ENCODE data around the gene MTUS2. TPM values are rescaled to one million over a fixed set of nuclear protein-coding genes. Genes with fewer than 3 reads are reported as not detected.

Gene MTUS2
- total RNA-seq, 6 donors from 2014 or later: 0.11 to 1.6 (median 0.20) TPM; not detected in 1

GRCh38 chr13:28991764-28992163 is 171.6 kb downstream of the MTUS2 start:
- ATAC-seq (ENCODE audit: low FRiP score in 2 of 2): no peak
- Histone ChIP-seq H3K9me3 (no peaks in the 10 kb centered on the region), H3K36me3 (no peaks in the 10 kb centered on the region), H3K27me3 (no peaks in the 10 kb centered on the region), H3K27ac (no peak overlapping the region), H3K4me1 (no peaks in the 10 kb centered on the region), H3K4me3 (no peak overlapping the region)
- no peak for DNase-seq
- no peak for TF ChIP-seq EP300 (IDR thresholded peaks at IDR 0.05)
- TF ChIP-seq POLR2A (IDR thresholded peaks at IDR 0.05): no peak
- TF ChIP-seq CTCF (IDR thresholded peaks at IDR 0.05): no peak
- TF ChIP-seq POLR2AphosphoS5 (IDR thresholded peaks at IDR 0.05): no peak

- Histone ChIP-seq H3K27me3 (no peaks in the 10 kb centered on the region), H3K4me1 (no peaks in the 10 kb centered on the region), H3K4me3 (no peak overlapping the region), H3K36me3 (no peaks in the 10 kb centered on the region), H3K9me3 (peaks cover 0 to 7% (median 2%) of the 10 kb centered on the region in 4 donors), H3K27ac (no peak overlapping the region)
- no peak for DNase-seq
- no peak for ATAC-seq (ENCODE audit: low FRiP score in 2 of 2)
- 84 to 97% methylated on average over 3 of the region's 3 CpGs for WGBS, 2 donors
- no peak for TF ChIP-seq POLR2A (IDR thresholded peaks at IDR 0.05)
- TF ChIP-seq POLR2AphosphoS5 (IDR thresholded peaks at IDR 0.05): no peak
- no peak for TF ChIP-seq CTCF (IDR thresholded peaks at IDR 0.05)
- no peak for TF ChIP-seq EP300 (IDR thresholded peaks at IDR 0.05)
Measured at GRCh38 chr13:29000826-29001225, 180.7 kb downstream of the MTUS2 start.

- no peak for DNase-seq
- H3K27ac ChIP-seq: no peak overlapping the region
- H3K4me1 ChIP-seq: no peaks in the 10 kb centered on the region
- TF ChIP-seq CTCF (IDR thresholded peaks at IDR 0.05): no peak
- no peaks in the 10 kb centered on the region for H3K27me3 ChIP-seq
- H3K9me3 ChIP-seq: peaks cover 0 to 5% (median 2%) of the 10 kb centered on the region in 4 donors
- ATAC-seq (ENCODE audit: low FRiP score in 2 of 2): peak in 1 of 2 donors; percentile 55
- WGBS, 2 donors: 58 to 61% methylated on average over 8 of the region's 8 CpGs
- no peaks in the 10 kb centered on the region for H3K36me3 ChIP-seq
- H3K4me3 ChIP-seq: no peak overlapping the region
Measured at GRCh38 chr13:29005035-29005762, 185.1 kb downstream of the MTUS2 start.

GRCh38 chr13:29005763-29006120 is 185.6 kb downstream of the MTUS2 start:
- WGBS, 2 donors: 55 to 62% methylated on average over 2 of the region's 2 CpGs
- H3K36me3 ChIP-seq: no peaks in the 10 kb centered on the region
- DNase-seq: no peak

More at GRCh38 chr13:29005763-29006120, 185.6 kb downstream of the MTUS2 start:
- Histone ChIP-seq H3K9me3 (peaks cover 0 to 2% (median 0%) of the 10 kb centered on the region in 4 donors), H3K27ac (no peak overlapping the region), H3K4me3 (no peak overlapping the region), H3K27me3 (no peaks in the 10 kb centered on the region), H3K4me1 (no peaks in the 10 kb centered on the region)
- ATAC-seq (ENCODE audit: low FRiP score in 2 of 2): no peak
- TF ChIP-seq POLR2A (IDR thresholded peaks at IDR 0.05) (no peak), CTCF (IDR thresholded peaks at IDR 0.05) (no peak), POLR2AphosphoS5 (IDR thresholded peaks at IDR 0.05) (no peak), EP300 (IDR thresholded peaks at IDR 0.05) (no peak)
